Fibroblast of skin of left biceps (primary cell): ENCODE measurements around the gene UNC5B.

Source experiments
- DNase-seq, 2 experiments: peaks; one replicate each; pipeline ENCODE4 v3.0.0-alpha.2; 2013; ENCODE audit warnings: low read depth in 2 of 2

Gene UNC5B

DNA sequence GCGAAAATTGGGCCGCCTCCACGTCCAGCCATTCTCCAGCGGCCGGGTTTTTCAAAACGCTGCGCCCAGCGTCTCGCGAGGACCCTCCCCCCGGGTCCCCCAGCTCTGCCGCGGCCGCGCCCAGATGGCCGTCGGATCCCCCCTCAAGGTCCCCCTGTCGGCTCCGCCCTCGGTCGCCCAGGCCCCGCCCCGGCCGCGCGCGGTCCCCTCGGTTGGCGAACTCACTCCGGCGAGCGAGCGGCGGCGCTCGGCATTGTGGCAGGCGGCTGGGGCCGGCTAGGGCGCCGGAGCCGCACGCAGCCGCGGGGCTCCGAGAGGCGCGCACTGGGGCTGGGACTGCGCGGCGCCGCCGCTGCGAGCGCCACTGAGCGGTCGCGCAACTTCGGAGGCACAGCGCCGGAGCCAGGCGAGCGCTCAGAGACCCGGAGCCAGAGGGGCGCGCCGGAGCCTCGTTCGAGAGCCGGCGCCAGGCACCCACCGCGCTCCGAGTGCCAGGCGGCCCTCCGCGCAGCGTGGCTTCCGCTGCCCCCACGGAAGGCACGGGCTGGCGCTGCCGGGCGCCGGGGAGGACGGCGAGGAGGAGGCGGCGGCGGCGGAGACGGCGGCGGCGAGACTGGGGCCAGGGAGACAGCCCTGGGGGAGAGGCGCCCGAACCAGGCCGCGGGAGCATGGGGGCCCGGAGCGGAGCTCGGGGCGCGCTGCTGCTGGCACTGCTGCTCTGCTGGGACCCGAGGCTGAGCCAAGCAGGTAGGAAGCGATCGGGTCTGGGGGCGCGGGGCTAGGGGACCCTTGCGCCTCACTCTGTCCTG, at the start of gene UNC5B:
Gene UNC5B, plus strand, starts transcription at position 253 of the 809 bp plus-strand sequence. Its CDS starts 416 bp downstream, at position 669.
- peak; percentile 79 to 83 for DNase-seq

- no peak for DNase-seq
Observed at GRCh38 chr10:71173466-71173865, 38.9 kb upstream of the UNC5B start.

- DNase-seq, result no peak
Observed at GRCh38 chr10:71176661-71177060, 35.7 kb upstream of the UNC5B start.

DNA sequence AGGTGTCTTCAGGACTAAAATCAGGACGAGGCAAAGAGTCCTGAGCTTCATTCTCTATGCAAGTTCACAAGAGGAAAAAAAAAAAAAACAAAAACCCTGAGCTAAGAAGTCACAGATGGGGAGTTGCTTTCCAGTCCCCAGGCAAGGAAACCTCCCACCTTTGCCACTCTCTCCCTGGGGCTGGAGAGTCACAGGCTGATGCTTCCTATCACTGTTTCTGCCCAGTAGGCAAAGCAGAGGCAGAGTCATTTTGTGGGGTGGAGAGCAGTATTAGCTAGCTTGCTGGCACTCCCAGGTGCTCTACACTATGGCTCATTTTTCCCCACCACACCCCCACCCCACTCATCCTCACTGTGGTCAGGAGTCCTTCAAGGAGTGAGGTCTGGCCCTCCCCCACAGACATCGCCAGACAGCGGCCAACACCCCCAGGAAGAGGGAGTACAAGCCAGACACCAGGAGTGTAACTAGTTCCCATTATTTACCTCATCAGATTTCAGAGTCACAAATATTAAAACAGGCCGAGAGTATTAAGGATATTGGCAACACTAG, 34.6 kb upstream of the UNC5B start:
- no peak for DNase-seq

- no peak for DNase-seq
Observed at GRCh38 chr10:71178880-71179279, 33.5 kb upstream of the UNC5B start.

- no peak for DNase-seq
Observed at GRCh38 chr10:71179382-71179781, 33.0 kb upstream of the UNC5B start.

GRCh38 chr10:71184421-71184820, 27.9 kb upstream of the UNC5B start:
- no peak for DNase-seq

DNA sequence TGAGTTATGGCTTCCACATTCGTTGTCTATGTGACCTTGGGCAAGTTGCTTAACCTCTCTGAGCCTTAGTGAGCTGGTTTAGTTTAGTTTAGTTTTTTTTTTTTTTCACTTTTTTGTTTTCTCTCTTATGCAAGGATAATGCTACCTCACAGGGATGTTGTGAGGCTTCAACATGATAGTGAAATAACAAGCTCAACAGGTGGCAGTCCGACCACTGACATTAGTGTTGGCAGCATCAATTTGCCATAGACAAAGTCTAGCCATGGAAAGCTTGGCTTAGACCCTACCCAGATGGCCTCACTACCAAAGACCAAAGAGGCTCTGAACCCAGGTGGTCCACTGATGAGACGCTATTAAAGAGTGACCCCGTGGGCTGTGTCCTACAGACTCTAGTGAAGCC, 27.2 kb upstream of the UNC5B start:
- no peak for DNase-seq

- DNase-seq, result no peak
Observed at GRCh38 chr10:71187197-71187596, 25.2 kb upstream of the UNC5B start.

DNA sequence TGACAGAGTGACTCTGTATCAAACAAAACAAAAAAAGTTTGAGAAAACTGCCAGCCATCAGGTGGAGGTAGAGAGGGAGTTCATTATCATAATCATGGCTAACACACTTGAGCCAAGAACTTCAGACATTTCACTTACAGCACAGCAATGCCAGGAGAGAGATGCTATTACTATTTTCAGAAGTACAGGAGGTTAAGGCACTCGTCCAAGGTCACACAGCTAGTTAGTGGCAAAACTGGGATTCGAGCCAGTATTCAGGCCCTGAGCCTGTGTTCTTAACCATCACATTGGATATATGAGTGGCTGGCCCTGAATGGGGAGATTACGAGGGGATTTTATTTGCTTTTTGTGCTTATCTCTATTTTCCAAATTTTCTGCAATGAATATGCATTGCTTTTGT, 24.8 kb upstream of the UNC5B start:
- DNase-seq, result no peak

GRCh38 chr10:71188201-71188600, 24.2 kb upstream of the UNC5B start:
- no peak for DNase-seq

DNA sequence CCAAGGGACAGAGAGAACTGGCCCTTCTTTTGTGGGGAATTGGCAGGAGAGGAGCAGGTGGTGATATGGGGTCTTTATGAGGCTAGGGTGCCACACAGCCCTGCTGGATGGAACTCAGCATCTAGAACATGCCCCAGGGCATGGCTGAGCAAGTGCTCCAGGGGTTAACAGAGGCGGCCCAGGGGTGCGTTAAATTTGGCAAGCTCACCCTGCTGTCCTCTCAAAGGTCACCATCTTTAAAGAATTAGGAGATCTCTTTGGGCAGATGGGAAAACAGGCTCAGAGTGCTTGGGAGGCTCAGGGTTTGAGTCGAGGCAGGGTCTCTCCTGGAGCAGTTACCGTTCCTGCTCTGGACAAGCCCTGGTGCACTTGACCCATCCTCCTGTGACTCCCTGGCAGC, 21.4 kb upstream of the UNC5B start:
- DNase-seq, result no peak

GRCh38 chr10:71191551-71192076, 20.8 kb upstream of the UNC5B start:
- DNase-seq, result no peak

- DNase-seq, result no peak
Observed at GRCh38 chr10:71193516-71193915, 18.9 kb upstream of the UNC5B start.

- no peak for DNase-seq
Observed at GRCh38 chr10:71197955-71198354, 14.4 kb upstream of the UNC5B start.

GRCh38 chr10:71201849-71202248, 10.5 kb upstream of the UNC5B start:
- DNase-seq, result no peak

GRCh38 chr10:71202314-71202713, 10.1 kb upstream of the UNC5B start:
- DNase-seq, result no peak

DNA sequence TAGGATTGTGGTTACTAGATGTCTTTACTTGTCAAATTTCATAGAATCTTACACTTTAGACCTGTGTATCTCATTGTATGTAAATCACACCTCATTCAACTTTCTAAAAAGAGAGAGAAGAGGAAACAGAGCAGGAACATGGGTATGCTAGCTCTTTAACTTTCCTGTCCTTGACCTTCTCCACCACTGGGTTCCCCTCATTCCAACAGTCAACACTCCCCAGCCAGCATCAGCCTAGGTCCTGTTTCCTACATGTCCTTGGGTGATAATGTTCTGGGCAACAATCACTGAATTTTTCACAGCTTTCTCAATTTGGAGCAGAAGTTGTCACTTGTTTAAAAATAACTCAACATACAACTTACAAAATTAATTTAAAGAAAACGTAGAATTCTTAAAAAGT, 9.2 kb upstream of the UNC5B start:
- DNase-seq, result no peak

DNA sequence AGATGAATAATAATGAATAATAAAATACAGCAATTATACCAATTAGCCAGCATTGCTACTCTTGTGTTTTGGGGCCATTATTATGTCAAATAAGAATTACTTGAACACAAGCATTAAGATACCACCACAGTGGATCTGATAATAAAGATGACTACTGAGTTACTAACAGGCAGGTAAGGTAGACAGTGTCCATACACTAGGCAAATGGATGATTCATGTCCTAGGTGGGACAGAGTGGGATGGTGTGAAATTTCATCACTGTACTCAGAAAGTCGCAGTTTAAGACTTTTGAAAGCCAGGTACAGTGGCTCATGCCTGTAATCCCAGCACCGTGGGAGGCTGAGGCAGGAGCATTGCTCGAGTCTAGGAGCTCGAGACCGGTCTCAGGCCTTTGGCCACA, 8.7 kb upstream of the UNC5B start:
- no peak for DNase-seq

DNA sequence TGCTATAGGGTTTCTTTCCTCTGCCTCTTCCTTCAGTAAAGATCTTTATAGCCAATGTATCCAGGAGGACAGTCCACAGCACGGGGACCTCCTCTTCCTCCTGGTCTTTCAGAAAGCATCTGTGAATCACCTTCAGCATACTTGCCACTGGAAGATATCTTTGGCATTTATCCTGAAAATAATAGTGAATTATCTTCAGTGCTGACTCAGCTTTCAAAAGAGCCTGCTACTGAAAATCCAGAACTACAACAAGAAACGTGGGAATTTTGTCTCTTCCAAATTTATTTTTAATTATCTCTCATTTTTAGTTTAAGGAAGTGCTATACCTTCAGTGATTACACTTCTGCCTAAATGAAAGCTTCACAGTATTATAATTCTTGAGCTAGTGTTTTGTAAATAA, 7.6 kb upstream of the UNC5B start:
- DNase-seq, result no peak

DNA sequence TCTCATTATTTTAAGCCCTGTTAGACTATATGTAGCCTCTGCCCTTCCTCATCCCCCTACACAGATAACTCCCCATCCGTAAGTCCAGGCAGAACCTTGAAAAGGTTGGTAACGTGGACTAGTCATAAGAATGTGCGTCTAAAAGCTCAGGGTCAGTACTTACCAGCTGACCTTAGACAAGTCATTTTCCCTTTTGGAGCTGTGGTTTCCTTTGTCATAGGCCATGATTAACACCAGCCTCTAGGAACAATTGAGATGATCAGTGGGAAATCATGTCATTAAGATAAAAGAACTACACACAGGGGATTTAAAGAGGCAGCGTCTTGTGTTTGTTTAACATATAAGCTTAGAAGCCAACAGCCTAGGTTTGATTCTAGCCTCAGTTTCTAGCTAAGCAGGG, 6.9 kb upstream of the UNC5B start:
- DNase-seq, result no peak

DNA sequence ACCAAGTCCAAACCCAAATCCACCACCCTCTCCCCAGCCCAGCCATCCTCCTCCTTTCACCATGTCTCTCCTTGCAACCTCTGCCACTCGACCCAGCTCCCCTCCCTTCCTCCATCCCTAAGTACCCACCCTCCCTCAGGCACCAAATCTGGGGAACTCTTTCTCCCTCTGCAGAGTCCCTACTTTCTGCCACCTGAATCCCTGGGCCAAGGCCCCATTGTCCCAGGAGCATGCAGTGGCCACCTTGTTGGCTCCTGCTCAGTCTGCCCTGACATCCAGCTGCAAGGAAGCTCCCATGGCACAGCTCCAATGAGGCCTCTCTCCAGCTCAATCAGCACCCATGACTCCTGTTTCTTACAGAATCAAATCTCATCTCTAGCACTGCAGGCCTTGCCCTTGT, 5.5 kb upstream of the UNC5B start:
- DNase-seq, result no peak

- DNase-seq, result no peak
Observed at GRCh38 chr10:71207578-71207977, 4.8 kb upstream of the UNC5B start.

DNA sequence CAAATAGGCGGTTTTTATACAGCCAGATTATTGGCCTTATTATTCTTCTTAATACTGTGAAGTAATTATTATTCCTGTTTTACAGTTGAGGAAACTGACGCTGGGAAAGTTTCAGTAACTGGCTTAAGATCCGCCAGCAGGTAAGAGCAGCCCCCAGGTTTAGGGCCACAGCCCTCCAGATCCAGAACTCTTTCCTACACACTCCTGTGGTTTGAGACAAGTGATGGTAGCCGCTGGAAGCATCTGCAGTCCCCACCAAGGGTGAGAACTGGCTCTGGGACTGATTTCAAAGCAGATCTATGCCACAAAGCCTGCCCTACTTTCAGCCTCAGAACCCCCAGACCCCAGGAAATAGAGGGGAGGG, 3.0 kb upstream of the UNC5B start:
- DNase-seq, result no peak
